Measurements from ENCODE around the gene PDE12. TPM values are rescaled to one million over a fixed set of nuclear protein-coding genes. Genes with fewer than 3 reads are reported as not detected.
"Not testable (repeated sequence)": the region's sequence is repeated elsewhere in the genome, so short reads cannot be mapped to it uniquely, and the experiment has no call there.

PDE12 gene
- total RNA-seq, 2 experiments from 2014 or later: 30.3 to 36.5 TPM

DNA sequence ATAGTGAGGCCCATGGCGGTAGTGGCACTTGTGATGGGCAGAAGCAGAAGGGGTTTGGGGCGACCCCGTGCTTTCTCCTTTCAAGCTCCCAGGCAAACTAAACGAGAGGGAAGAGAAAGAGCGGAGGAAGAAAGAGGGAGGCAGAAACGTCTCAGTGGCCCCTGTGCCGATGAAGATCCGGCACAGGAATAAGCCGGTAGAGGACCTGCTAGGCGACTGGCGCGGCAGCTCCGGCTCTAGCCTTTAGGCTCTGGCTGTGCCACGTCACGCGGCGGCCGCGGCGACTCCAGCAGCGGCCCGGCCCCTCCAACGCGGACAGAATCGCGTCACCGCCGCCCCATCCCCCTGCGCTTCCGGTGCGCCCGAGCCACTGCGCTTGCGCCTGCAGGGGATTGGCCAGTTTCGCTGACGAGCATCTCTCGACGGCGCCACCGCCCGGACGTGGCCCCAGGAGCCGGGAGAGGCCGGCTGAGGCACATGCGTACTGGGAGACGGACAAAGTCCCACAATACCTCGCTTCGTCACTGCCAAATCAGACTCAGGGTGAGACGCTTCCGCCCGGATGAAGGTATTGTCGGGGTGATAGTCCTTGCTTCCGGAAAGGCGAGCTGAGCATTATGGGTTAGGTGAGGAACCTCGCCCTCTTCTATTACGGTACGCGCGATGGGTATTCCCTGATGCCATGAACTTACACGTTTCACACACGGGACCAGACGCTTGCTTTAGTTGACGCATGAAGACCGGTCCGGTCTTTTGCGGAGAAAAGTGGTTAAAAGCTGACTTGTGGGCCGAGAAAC is 41.3 kb downstream of the PDE12 start, which contains the start of gene ARF4:
Gene ARF4, minus strand, starts transcription at position 218 of the 797 bp plus-strand sequence. Its CDS starts 204 bp downstream, at position 14.
- H3K27me3 Mint-ChIP-seq: no peaks in the 10 kb centered on the region
- peaks cover 17% of the 10 kb centered on the region for H3K36me3 Mint-ChIP-seq
- peak within 1 kb of the TSS; percentile 98 for H3K27ac Mint-ChIP-seq
- CTCF ChIA-PET: interaction anchor here (1.1 to 2.8 kb wide), 5 partner anchors 42 to 200 kb away, joined by 3 to 18 read pairs (median 4); partner anchors contain the start of genes DENND6A, PDE12 and SLMAP
- no peaks in the 10 kb centered on the region for H3K9me3 Mint-ChIP-seq (ENCODE audit: low read depth)
- H3K4me1 Mint-ChIP-seq: peaks cover 33% of the 10 kb centered on the region
- H3K4me3 Mint-ChIP-seq: peak within 1 kb of the TSS; percentile 92
- ATAC-seq (peak; percentile 92), DNase-seq (peak; percentile 100)

DNA sequence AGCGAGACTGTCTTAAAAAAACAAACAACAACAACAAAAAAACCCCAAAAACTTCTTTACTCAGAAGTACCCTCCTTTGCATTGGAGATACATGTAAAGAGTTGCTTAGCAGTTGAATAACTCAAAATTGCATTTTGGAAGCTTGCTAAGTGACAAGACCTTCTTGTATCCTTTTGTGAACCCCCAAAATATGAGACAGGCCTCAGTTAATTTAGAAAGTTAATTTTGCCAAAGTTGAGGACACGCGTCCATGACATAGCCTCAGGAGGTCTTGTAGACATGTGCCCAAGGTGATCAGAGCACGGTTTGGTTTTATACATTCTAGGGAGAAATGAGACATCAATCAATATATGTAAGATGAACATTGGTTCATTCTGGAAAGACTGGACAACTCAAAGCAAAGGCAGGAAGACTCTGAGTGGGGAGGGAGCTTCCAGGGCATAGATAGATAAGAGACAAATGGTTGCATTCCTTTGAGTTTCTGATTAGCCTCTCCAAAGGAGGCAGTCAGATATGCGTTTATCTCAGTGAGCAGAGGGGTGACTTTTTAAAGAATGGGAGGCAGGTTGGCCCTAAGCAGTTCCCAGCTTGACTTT is 42.8 kb downstream of the PDE12 start:
- DNase-seq: no peak
- Mint-ChIP-seq H3K36me3 (peaks cover 18% of the 10 kb centered on the region), H3K27ac (peak overlapping the region; percentile 98), H3K4me1 (peaks cover 23% of the 10 kb centered on the region), H3K27me3 (no peaks in the 10 kb centered on the region), H3K4me3 (peak overlapping the region; percentile 92), H3K9me3 (ENCODE audit: low read depth) (no peaks in the 10 kb centered on the region)
- CTCF ChIA-PET: interaction anchor here (1.2 to 2.8 kb wide), 4 partner anchors 43 to 227 kb away, joined by 3 to 18 read pairs (median 4); partner anchors contain the start of gene PDE12
- no peak for ATAC-seq

DNA sequence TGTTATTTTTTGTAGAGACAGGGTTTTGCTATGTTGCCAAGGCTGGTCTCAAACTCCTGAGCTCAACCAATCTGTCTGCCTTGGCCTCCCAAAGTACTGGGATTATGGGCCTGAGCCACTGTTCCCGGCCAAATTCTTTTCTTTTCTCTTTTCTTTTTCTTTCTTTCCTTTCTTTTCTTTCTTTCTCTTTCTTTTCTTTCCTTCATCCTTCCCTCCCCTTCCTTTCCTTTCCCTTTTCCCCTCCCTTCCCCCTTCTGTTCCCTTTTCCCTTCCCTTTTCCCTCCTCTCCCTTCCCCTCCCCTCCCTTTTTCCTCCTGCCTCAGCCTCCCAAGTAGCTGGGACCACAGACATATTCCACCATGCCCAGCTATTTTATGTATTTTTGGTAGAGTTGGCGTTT is 44.1 kb downstream of the PDE12 start:
- DNase-seq: no peak
- no peak overlapping the region for H3K4me3 Mint-ChIP-seq
- CTCF ChIA-PET: interaction anchor here (1.2 kb wide), 1 partner anchor 89 kb away, joined by 4 read pairs; no protein-coding TSS in a partner anchor

DNA sequence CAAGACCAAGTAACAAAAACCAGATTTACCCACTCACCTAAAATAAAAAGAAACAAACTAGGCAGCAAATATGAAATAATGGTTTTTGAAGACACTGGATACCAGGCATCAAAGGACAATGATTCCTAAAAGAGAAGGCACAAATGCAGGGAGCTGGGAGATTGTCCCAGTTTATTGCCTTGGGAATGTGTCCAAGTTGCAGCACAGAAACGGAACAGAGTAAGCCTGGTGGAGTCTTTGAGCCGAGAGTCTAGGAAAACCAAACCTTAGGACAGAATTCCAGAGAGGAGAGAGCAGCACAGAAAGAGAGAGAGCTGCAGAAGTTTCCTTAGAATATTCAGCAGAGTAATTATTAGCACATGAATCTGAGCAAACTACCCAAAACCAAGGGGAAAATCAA is 48.9 kb downstream of the PDE12 start:
- ATAC-seq: no peak

More for the DNA sequence above, 44.1 kb downstream of the PDE12 start:
- no peak for ATAC-seq
- Mint-ChIP-seq H3K27ac (peak overlapping the region; percentile 1), H3K4me1 (peaks cover 12% of the 10 kb centered on the region), H3K27me3 (no peaks in the 10 kb centered on the region), H3K9me3 (ENCODE audit: low read depth) (peaks cover 2% of the 10 kb centered on the region), H3K36me3 (peaks cover 20% of the 10 kb centered on the region)

DNA sequence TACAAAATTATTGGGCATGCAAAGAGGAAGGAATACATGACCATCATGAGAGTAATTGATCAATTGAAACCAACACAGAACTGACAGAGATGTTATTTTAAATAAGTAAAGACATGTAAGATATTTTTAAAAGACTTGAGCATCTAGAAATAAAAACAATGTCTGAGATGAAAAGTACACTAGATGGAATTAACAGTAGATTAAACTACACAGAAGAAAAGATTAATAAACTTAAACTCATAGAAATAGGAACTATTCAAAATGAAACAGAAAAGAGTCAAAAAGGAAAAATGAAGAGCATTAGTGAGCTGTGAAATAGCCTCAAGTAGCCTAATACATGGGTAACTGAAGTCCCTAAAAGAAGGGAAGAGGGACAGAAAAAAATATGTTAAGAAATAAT is 49.6 kb downstream of the PDE12 start:
- CTCF ChIA-PET: no interaction called here
- Mint-ChIP-seq H3K27me3 (no peaks in the 10 kb centered on the region), H3K27ac (no peak overlapping the region), H3K4me1 (no peaks in the 10 kb centered on the region), H3K4me3 (no peak overlapping the region), H3K36me3 (peaks cover 50% of the 10 kb centered on the region), H3K9me3 (ENCODE audit: low read depth) (peaks cover 8% of the 10 kb centered on the region)
- DNase-seq: no peak
- ATAC-seq: no peak

More for the DNA sequence above, 48.9 kb downstream of the PDE12 start:
- H3K9me3 Mint-ChIP-seq (ENCODE audit: low read depth): peaks cover 8% of the 10 kb centered on the region
- DNase-seq: no peak
- H3K4me3 Mint-ChIP-seq: no peak overlapping the region
- H3K36me3 Mint-ChIP-seq: peaks cover 48% of the 10 kb centered on the region
- CTCF ChIA-PET: no interaction called here
- H3K27me3 Mint-ChIP-seq: no peaks in the 10 kb centered on the region
- H3K4me1 Mint-ChIP-seq: no peaks in the 10 kb centered on the region
- H3K27ac Mint-ChIP-seq: no peak overlapping the region

DNA sequence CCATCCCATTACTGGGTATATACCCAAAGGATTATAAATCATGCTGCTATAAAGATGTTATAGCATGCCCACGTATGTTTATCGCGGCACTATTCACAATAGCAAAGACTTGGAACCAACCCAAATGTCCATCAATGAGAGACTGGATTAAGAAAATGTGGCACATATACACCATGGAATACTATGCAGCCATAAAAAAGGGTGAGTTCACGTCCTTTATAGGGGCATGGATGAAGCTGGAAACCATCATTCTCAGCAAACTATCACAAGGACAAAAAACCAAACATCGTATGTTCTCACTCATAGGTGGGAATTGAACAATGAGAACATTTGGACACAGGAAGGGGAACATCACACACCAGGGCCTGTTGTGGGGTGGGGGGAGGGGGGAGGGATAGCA is 55.8 kb downstream of the PDE12 start:
- H3K9me3 Mint-ChIP-seq (ENCODE audit: low read depth); ATAC-seq; CTCF ChIA-PET; H3K27me3 Mint-ChIP-seq; H3K4me3 Mint-ChIP-seq; DNase-seq; H3K27ac Mint-ChIP-seq; H3K4me1 Mint-ChIP-seq: not testable (repeated sequence)
- H3K36me3 Mint-ChIP-seq: peaks cover 30% of the 10 kb centered on the region

DNA sequence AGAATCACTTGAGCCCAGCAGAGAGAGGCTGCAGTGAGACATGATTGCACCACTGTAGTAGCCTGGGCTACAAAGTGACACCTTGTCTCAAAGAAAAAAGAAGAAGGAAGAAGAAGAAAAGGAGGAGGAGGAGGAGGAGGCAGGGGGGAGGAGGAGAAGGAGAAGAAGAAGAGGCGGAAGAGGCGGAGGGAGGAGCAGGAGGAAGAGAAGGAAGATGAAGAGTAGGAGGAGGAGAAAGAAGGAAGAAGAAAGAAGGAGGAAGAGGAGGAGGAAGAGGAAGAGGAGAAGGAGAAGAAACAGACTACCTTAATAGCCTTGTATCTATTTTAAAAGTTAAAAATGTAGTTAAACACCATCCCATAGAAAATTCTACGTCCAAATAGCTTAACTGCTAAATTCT is 60.2 kb downstream of the PDE12 start:
- no peak for ATAC-seq
- no peaks in the 10 kb centered on the region for H3K27me3 Mint-ChIP-seq
- no peak overlapping the region for H3K4me3 Mint-ChIP-seq
- H3K9me3 Mint-ChIP-seq (ENCODE audit: low read depth): peaks cover 2% of the 10 kb centered on the region
- peaks cover 22% of the 10 kb centered on the region for H3K36me3 Mint-ChIP-seq
- peaks cover 3% of the 10 kb centered on the region for H3K4me1 Mint-ChIP-seq
- no peak overlapping the region for H3K27ac Mint-ChIP-seq
- CTCF ChIA-PET: no interaction called here
- no peak for DNase-seq

Other genes with a start within 250 kb of the PDE12 start
- under 1 TPM in 1 of 2 experiments, not detected in 1; 0.06 TPM for gene DNAH12, start 11.9 kb upstream of the PDE12 start, total RNA-seq
- 10 to 100 TPM; 51.3 to 61.6 TPM for gene ARF4, start 41.1 kb downstream of the PDE12 start, total RNA-seq
- gene DENND6A, start 136.8 kb downstream of the PDE12 start, total RNA-seq: 10 to 100 TPM; 15.7 to 22.3 TPM
- gene SLMAP, start 200.0 kb downstream of the PDE12 start, total RNA-seq: 10 to 100 TPM; 57.6 to 69.6 TPM

Measured in activated CD8-positive, alpha-beta memory T cell treated with anti-CD3 and anti-CD28 coated beads, Interleukin-2, amount 10 ng/mL, durations not matched to agents 7 days and 5 days (primary cell).